ENCODE results near the gene MAB21L3.

- TF ChIP-seq EGR1 (IDR thresholded peaks at IDR 0.05) (no peak), TAF1 (IDR thresholded peaks at IDR 0.05; ENCODE audit: low read depth) (no peak), RAD21 (IDR thresholded peaks at IDR 0.05; ENCODE audit: low read depth) (no peak)
- TF ChIP-seq, protein P1, sequence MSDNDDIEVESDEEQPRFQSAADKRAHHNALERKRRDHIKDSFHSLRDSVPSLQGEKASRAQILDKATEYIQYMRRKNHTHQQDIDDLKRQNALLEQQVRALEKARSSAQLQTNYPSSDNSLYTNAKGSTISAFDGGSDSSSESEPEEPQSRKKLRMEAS (IDR thresholded peaks at IDR 0.05) = no peak
Observed at GRCh38 chr1:116153692-116154031, 42.5 kb downstream of the MAB21L3 start.

Measured in Ishikawa (cell line).